ENCODE measurements around the gene UBE2R2. TPM values are rescaled to one million over a fixed set of nuclear protein-coding genes. Genes with fewer than 3 reads are reported as not detected.

UBE2R2 gene
- total and polyA plus RNA-seq, 8 donors, result 13.3 to 44.8 (median 34.6) TPM

DNA sequence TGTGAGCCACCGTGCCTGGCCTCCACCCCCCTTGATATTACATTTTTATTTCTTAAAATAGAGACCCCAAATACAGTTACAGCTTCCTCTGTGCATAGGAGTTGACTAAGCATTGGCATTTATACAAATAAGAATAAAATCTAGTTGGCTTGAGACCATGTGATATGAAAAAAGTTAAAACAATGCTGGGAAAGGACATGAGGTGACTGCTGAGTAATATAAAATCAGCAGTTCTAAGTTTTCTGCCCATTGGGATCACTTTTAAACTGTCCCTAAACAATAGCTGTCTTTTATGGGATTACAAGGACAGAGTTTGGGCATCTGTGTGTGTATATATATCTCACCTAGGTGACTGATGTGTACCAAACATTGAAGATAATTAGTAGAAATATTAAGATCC, 96.6 kb downstream of the UBE2R2 start:
- 90 to 92% methylated on average over 1 of the region's 1 CpG for WGBS, 2 donors
- DNase-seq, result no peak
- intact Hi-C loops (cut with DNase I), result no loop called here
- Histone ChIP-seq H3K4me1 (no peaks in the 10 kb centered on the region), H3K4me3 (no peak overlapping the region), H3K9me3 (no peaks in the 10 kb centered on the region), H3K27ac (no peak overlapping the region), H3K27me3 (no peaks in the 10 kb centered on the region), H3K36me3 (peaks cover 0 to 27% (median 6%) of the 10 kb centered on the region in 3 donors)
- TF ChIP-seq, protein P1, sequence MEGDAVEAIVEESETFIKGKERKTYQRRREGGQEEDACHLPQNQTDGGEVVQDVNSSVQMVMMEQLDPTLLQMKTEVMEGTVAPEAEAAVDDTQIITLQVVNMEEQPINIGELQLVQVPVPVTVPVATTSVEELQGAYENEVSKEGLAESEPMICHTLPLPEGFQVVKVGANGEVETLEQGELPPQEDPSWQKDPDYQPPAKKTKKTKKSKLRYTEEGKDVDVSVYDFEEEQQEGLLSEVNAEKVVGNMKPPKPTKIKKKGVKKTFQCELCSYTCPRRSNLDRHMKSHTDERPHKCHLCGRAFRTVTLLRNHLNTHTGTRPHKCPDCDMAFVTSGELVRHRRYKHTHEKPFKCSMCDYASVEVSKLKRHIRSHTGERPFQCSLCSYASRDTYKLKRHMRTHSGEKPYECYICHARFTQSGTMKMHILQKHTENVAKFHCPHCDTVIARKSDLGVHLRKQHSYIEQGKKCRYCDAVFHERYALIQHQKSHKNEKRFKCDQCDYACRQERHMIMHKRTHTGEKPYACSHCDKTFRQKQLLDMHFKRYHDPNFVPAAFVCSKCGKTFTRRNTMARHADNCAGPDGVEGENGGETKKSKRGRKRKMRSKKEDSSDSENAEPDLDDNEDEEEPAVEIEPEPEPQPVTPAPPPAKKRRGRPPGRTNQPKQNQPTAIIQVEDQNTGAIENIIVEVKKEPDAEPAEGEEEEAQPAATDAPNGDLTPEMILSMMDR (IDR thresholded peaks at IDR 0.05), result no peak
- ATAC-seq, result no peak
- FAIRE-seq, result no peak

DNA sequence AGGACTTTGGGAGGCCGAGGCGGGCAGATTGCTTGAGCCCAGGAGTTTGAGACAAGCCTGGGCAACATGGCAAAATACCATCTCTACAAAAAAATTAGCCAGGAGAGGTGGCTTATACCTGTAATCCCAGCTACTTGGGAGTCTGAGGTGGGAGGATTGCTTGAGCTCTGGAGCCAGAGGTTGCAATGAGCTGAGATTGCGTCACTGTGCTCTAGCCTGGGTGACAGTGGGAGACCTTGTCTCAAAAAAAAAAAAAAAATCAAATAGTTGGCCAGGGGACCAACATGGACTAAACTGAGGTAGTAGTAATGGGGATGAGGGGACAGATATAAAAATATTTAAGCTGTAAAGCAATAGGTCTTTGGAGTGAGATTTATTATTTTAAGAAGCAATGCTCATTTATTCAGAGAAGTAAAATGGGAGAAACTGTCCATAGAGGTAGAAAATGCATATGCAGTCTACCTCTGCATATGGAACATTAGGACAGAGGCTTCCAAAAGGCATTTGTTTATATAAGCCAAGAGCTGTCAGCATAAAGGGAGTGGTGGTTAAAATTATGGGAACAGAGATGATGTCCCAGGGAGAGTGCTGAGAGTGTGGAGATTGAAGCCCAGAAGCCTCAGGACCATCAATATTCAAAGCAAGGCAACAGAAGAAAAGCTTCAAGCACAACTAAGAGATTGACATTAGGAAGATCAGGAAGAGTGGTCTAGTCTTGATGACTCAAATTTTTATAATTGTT, 98.1 kb downstream of the UBE2R2 start:
- FAIRE-seq (no peak), ATAC-seq (no peak), DNase-seq (no peak)
- Histone ChIP-seq H3K4me3 (no peak overlapping the region), H3K27me3 (no peaks in the 10 kb centered on the region), H3K4me1 (no peaks in the 10 kb centered on the region), H3K9me3 (no peaks in the 10 kb centered on the region), H3K36me3 (peaks cover 0 to 36% (median 6%) of the 10 kb centered on the region in 3 donors), H3K27ac (no peak overlapping the region)
- 85 to 98% methylated on average over 3 of the region's 3 CpGs for WGBS, 2 donors
- TF ChIP-seq, protein P1 (IDR thresholded peaks at IDR 0.05), result no peak
- intact Hi-C loops (cut with DNase I), result no loop called here

DNA sequence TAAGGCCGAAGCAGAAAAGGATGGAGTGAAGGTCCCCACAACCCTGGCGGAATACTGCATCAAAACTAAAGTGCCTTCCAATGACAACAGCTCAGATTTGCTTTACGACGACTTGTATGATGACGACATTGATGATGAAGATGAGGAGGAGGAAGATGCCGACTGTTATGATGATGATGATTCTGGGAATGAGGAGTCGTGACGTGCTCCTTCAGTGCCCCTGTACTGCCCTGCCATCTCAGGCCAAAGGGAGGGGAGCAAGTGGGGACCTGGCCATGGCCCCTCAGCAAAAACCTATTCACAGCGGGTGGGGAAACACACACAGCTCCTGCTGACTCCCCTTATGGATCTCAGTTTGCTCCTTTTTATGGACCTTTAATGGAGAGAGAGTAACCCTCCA, 100.1 kb downstream of the UBE2R2 start:
- intact Hi-C loops (cut with DNase I), result no loop called here

DNA sequence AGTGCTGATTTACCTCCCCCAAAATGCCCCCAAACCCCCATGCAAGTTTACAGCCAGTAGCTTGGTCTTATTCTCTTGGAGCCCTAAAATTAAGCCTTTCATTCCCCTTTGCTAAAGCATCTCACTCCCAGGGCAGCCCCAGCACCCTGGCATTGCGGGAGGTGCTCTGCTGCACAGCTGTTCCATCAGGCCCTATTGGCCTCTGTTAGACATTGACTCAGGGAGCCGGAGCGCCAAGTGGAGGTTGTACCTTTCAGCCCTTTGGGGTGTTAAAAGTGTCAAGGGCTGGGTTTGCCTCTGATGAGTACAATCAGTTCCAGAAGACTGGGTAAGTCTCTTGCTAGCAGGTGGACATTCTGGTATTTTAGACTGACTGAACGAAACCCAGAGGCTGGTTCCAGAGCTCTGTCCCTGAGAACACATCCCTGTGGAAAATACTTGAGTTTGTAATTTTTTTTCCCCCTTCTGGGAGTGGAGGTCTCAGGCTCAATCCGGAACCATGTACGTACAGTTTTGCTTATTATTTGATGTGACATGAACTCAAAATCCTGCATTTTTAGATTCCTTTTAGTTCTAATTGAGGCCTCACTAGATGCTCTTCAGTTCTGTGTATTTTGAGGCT, 102.4 kb downstream of the UBE2R2 start:
- peaks cover 0 to 10% (median 4%) of the 10 kb centered on the region in 3 donors for H3K4me1 ChIP-seq
- TF ChIP-seq, protein P1 (IDR thresholded peaks at IDR 0.05), result no peak
- no peaks in the 10 kb centered on the region for H3K9me3 ChIP-seq
- H3K27me3 ChIP-seq, result no peaks in the 10 kb centered on the region
- 91 to 93% methylated on average over 6 of the region's 6 CpGs for WGBS, 2 donors
- FAIRE-seq (no peak), ATAC-seq (no peak), DNase-seq (no peak)
- no peak overlapping the region for H3K27ac ChIP-seq
- peaks cover 0 to 47% (median 12%) of the 10 kb centered on the region in 3 donors for H3K36me3 ChIP-seq
- intact Hi-C loops (cut with DNase I), result no loop called here
- H3K4me3 ChIP-seq, result no peak overlapping the region

More for the DNA sequence above, 100.1 kb downstream of the UBE2R2 start:
- 89 to 92% methylated on average over 9 of the region's 9 CpGs for WGBS, 2 donors
- no peak for FAIRE-seq
- H3K36me3 ChIP-seq, result peaks cover 0 to 36% (median 6%) of the 10 kb centered on the region in 3 donors
- H3K4me3 ChIP-seq, result no peak overlapping the region
- ATAC-seq, result no peak
- H3K4me1 ChIP-seq, result no peaks in the 10 kb centered on the region
- H3K27me3 ChIP-seq, result no peaks in the 10 kb centered on the region
- TF ChIP-seq, protein P1 (IDR thresholded peaks at IDR 0.05), result no peak
- H3K27ac ChIP-seq, result no peak overlapping the region
- no peaks in the 10 kb centered on the region for H3K9me3 ChIP-seq
- DNase-seq, result no peak
